ENCODE data around the gene KIF19. TPM values are rescaled to one million over a fixed set of nuclear protein-coding genes. Genes with fewer than 3 reads are reported as not detected.

The KIF19 gene
- total RNA-seq, 4 donors from 2014 or later: 0.12 to 0.76 TPM; not detected in 2

DNA sequence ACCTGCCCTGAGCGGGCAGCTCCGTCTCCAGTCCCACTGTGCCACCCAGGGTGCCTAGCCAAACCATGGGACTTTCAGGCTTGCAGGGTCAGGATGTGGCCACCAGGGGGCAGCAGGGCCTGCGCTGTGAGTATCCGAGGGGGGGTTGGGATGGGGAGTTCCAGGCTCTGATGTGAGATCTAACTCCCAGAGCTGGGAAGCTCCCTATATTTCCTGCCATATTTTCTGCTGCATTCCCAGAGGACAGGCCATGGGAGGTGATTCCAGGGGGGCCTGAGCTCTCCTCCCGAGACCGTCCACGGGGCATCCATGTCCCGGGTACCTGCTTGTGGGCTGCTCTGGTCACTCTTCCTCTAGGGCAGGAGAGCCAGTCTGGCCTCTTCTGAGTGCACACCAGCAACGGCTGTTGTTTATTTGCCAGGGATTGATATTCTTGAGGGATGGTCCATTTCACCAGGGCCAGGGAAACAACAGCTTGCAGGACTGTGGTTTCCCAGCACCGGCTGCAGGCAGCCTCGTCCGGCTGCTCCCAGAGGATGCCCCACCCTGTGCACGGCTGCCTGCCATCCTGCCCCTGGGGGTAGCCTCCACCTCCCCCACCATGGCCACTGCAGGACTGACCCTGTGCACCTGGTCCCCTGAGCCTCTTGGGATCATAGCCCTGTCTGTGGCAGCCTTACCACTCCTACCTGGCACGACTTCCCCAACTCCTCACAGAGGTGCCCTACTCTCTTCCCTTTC lies 42.5 kb downstream of the KIF19 start:
- peak; percentile 12 for DNase-seq
- intact Hi-C loops (cut with DNase I): no loop called here
- TF ChIP-seq CTCF (IDR thresholded peaks at IDR 0.05): peak; percentile 86 to 97 (median 92)
- TF ChIP-seq POLR2A (IDR thresholded peaks at IDR 0.05): no peak

DNA sequence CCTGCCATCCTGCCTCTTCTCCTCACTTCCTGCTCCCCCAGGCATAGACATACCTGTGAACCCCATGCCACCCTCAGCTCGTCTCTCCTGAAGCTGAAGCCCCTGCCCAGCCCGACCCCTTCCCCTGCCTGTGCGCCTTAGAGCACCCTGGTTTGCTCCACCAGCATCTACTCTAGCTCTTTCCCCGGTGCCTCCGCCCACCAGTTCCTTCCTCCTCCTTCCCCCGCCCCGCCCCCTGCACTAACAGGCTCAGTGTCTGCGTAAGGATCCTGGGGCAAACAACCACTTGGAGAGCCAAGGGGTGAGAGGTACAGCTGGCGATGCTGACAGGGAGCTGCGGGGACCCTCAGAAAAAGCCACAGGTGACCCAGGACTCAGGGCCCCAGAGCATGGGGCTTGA lies 43.2 kb downstream of the KIF19 start:
- H3K9me3 ChIP-seq: no peaks in the 10 kb centered on the region
- no peaks in the 10 kb centered on the region for H3K36me3 ChIP-seq
- peaks cover 0 to 61% (median 0%) of the 10 kb centered on the region in 4 donors for H3K27me3 ChIP-seq
- intact Hi-C loops (cut with DNase I): no loop called here
- TF ChIP-seq CTCF (IDR thresholded peaks at IDR 0.05) (no peak), POLR2A (IDR thresholded peaks at IDR 0.05) (no peak)
- peaks cover 0 to 14% (median 6%) of the 10 kb centered on the region in 3 donors for H3K4me1 ChIP-seq
- no peak overlapping the region for H3K27ac ChIP-seq
- DNase-seq: no peak
- 20% methylated on average over 5 to 6 of the region's 10 CpGs for WGBS, 2 donors
- no peak overlapping the region for H3K4me3 ChIP-seq

More for the DNA sequence above, 42.5 kb downstream of the KIF19 start:
- no peak overlapping the region for H3K27ac ChIP-seq
- 18 to 31% methylated on average over 4 to 8 of the region's 14 CpGs for WGBS, 2 donors
- peaks cover 0 to 14% (median 6%) of the 10 kb centered on the region in 3 donors for H3K4me1 ChIP-seq
- H3K27me3 ChIP-seq: peaks cover 0 to 56% (median 0%) of the 10 kb centered on the region in 4 donors
- H3K4me3 ChIP-seq: peak overlapping the region in 1 of 4 donors; percentile 13
- H3K9me3 ChIP-seq: no peaks in the 10 kb centered on the region
- no peaks in the 10 kb centered on the region for H3K36me3 ChIP-seq

DNA sequence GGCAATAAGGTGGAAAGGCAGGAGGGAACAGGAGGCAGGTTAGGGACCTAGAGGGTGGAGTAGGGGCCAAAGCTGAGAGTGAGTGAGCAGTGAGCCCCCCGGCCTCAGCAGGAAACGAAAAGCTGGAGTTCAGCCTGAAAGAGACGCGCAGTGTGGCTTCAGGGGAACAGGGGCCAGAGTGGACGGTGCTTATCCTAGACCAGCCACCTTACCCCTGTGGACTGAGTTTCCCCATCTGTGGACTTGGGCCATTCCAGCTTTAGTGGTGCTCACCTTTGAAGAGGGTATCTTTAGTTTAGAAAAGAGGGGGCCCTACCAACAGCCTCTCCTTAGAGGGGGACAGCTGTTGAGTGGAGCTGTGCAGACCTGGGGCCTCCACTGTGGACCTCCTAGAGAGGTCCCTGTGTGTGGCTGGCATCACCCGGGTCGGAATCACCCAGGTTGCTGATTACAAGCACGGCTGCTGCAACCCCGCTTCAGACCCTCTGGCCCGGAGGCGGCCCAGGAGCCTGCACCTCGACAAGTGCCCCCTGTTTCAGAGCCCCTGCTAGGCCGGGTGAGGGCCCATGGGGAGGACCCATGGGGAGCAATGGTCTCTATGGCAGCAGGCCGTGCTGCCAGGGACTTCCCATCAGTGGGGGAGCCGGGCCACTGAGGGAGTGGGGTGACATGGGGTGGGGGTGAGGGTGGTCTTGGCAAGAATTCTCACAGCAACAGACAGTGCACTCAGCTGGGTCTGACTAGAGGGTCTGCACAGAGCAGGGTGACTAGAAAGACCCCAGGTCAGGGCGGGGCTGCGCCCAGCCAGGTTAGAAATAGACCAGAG lies 43.9 kb downstream of the KIF19 start:
- no peak overlapping the region for H3K4me3 ChIP-seq
- peaks cover 0 to 68% (median 0%) of the 10 kb centered on the region in 4 donors for H3K27me3 ChIP-seq
- H3K36me3 ChIP-seq: no peaks in the 10 kb centered on the region
- TF ChIP-seq POLR2A (IDR thresholded peaks at IDR 0.05) (no peak), CTCF (IDR thresholded peaks at IDR 0.05) (no peak)
- intact Hi-C loops (cut with DNase I): loop anchor here (10.0 kb wide), 1 partner anchor 125 kb away; no protein-coding TSS in a partner anchor
- H3K27ac ChIP-seq: no peak overlapping the region
- WGBS, 2 donors: 90 to 95% methylated on average over 5 to 8 of the region's 17 CpGs
- peaks cover 0 to 14% (median 6%) of the 10 kb centered on the region in 3 donors for H3K4me1 ChIP-seq
- H3K9me3 ChIP-seq: no peaks in the 10 kb centered on the region
- no peak for DNase-seq

- TF ChIP-seq POLR2A (IDR thresholded peaks at IDR 0.05) (no peak), CTCF (IDR thresholded peaks at IDR 0.05) (no peak)
- H3K4me1 ChIP-seq: peaks cover 0 to 14% (median 6%) of the 10 kb centered on the region in 3 donors
- H3K27me3 ChIP-seq: peaks cover 0 to 81% (median 0%) of the 10 kb centered on the region in 4 donors
- WGBS, 2 donors: 85 to 92% methylated on average over 2 to 8 of the region's 26 CpGs
- intact Hi-C loops (cut with DNase I): loop anchor here (10.0 kb wide), 1 partner anchor 123 kb away; no protein-coding TSS in a partner anchor
- DNase-seq: no peak
- H3K4me3 ChIP-seq: no peak overlapping the region
- no peaks in the 10 kb centered on the region for H3K36me3 ChIP-seq
- H3K27ac ChIP-seq: no peak overlapping the region
- no peaks in the 10 kb centered on the region for H3K9me3 ChIP-seq
These were observed 45.7 kb downstream of the KIF19 start for GRCh38 chr17:74371653-74372147.
